Thyroid gland (tissue), 4 donors: ENCODE results near the gene EYS.

Experiments used
- CTCF ChIP-seq, 6 experiments: fragments of 200-600 bp in 3 of 6; fragments of 450-650 bp in 3 of 6; sonication (generic) in 3 of 6; IDR thresholded peaks; one replicate each; pipeline ENCODE4 v1.5.1; 2016 to 2019; ENCODE audit warnings: antibody characterized with exemption in 6 of 6, mild to moderate bottlenecking in 2 of 6, inconsistent platforms in 1 of 6, moderate library complexity in 1 of 6
- POLR2A ChIP-seq, 2 donors: fragments of 450-650 bp; IDR thresholded peaks; one replicate each; pipeline ENCODE4 v1.6.1; 2017; ENCODE audit warnings: antibody characterized with exemption in 2 of 2, mild to moderate bottlenecking in 2 of 2, moderate library complexity in 1 of 2

- no peak for TF ChIP-seq CTCF (IDR thresholded peaks at IDR 0.05)
- TF ChIP-seq POLR2A (IDR thresholded peaks at IDR 0.05), result no peak
Observed at GRCh38 chr6:64681416-64682160, 1025.4 kb downstream of the EYS start.
